ENCODE measurements around the gene ZCWPW1. TPM values are rescaled to one million over a fixed set of nuclear protein-coding genes. Genes with fewer than 3 reads are reported as not detected.

The ZCWPW1 gene
- total RNA-seq, 4 donors from 2014 or later = 1.8 to 19.8 (median 3.6) TPM

GRCh38 chr7:100431286-100431735, 2.8 kb upstream of the ZCWPW1 start:
- no peaks in the 10 kb centered on the region for H3K27me3 ChIP-seq
- peak in 1 of 3 donors; percentile 51 for DNase-seq
- peak overlapping the region in 2 of 4 donors; percentile 68 to 91 for H3K4me3 ChIP-seq
- peaks cover 0 to 44% (median 10%) of the 10 kb centered on the region in 4 donors for H3K4me1 ChIP-seq
- H3K27ac ChIP-seq = peak overlapping the region in 3 of 4 donors; percentile 96 to 100 (median 99)
- H3K9me3 ChIP-seq = no peaks in the 10 kb centered on the region
- TF ChIP-seq CTCF (IDR thresholded peaks at IDR 0.05) (no peak), POLR2A (IDR thresholded peaks at IDR 0.05) (no peak)
- peaks cover 0 to 25% (median 0%) of the 10 kb centered on the region in 3 donors for H3K36me3 ChIP-seq

GRCh38 chr7:100430493-100431285, 2.2 kb upstream of the ZCWPW1 start:
- Histone ChIP-seq H3K4me1 (peaks cover 0 to 44% (median 10%) of the 10 kb centered on the region in 4 donors), H3K27ac (peak overlapping the region; percentile 96 to 100 (median 100)), H3K27me3 (no peaks in the 10 kb centered on the region), H3K9me3 (no peaks in the 10 kb centered on the region), H3K36me3 (peaks cover 0 to 25% (median 0%) of the 10 kb centered on the region in 3 donors), H3K4me3 (peak overlapping the region; percentile 59 to 91 (median 76))
- DNase-seq = peak in 1 of 3 donors; percentile 71
- TF ChIP-seq POLR2A (IDR thresholded peaks at IDR 0.05) = no peak

GRCh38 chr7:100429637-100430492, 1.4 kb upstream of the ZCWPW1 start, which contains the start of gene MEPCE:
TSS of gene MEPCE (plus strand) at chr7:100429831. CDS start at chr7:100430019, 188 bp downstream.
- peak within 1 kb of the TSS; percentile 59 to 91 (median 76) for H3K4me3 ChIP-seq
- no peaks in the 10 kb centered on the region for H3K9me3 ChIP-seq
- TF ChIP-seq POLR2A (IDR thresholded peaks at IDR 0.05) (peak in 1 of 2 donors; percentile 62), CTCF (IDR thresholded peaks at IDR 0.05) (no peak)
- no peaks in the 10 kb centered on the region for H3K27me3 ChIP-seq
- H3K36me3 ChIP-seq = peaks cover 0 to 25% (median 0%) of the 10 kb centered on the region in 3 donors
- DNase-seq = peak; percentile 94 to 98 (median 97)
- H3K27ac ChIP-seq = peak within 1 kb of the TSS; percentile 96 to 100 (median 100)
- peaks cover 0 to 38% (median 6%) of the 10 kb centered on the region in 4 donors for H3K4me1 ChIP-seq

GRCh38 chr7:100428967-100429636, 599 bp upstream of the ZCWPW1 start:
- no peaks in the 10 kb centered on the region for H3K9me3 ChIP-seq
- H3K27me3 ChIP-seq = no peaks in the 10 kb centered on the region
- TF ChIP-seq CTCF (IDR thresholded peaks at IDR 0.05) (peak; percentile 6 to 63 (median 54)), POLR2A (IDR thresholded peaks at IDR 0.05) (peak; percentile 77 to 81)
- peaks cover 0 to 18% (median 0%) of the 10 kb centered on the region in 3 donors for H3K36me3 ChIP-seq
- peak overlapping the region; percentile 96 to 100 (median 100) for H3K27ac ChIP-seq
- H3K4me3 ChIP-seq = peak overlapping the region; percentile 59 to 91 (median 76)
- peaks cover 0 to 33% (median 4%) of the 10 kb centered on the region in 4 donors for H3K4me1 ChIP-seq
- peak; percentile 100 for DNase-seq

- Histone ChIP-seq H3K9me3 (no peaks in the 10 kb centered on the region), H3K27me3 (no peaks in the 10 kb centered on the region), H3K4me1 (peaks cover 0 to 26% (median 4%) of the 10 kb centered on the region in 4 donors), H3K36me3 (peaks cover 0 to 4% (median 0%) of the 10 kb centered on the region in 3 donors), H3K27ac (peak overlapping the region; percentile 96 to 100 (median 100)), H3K4me3 (peak overlapping the region; percentile 59 to 91 (median 76))
- DNase-seq = no peak
- TF ChIP-seq POLR2A (IDR thresholded peaks at IDR 0.05) (no peak), CTCF (IDR thresholded peaks at IDR 0.05) (no peak)
Observed at GRCh38 chr7:100427762-100428198, 723 bp downstream of the ZCWPW1 start.

All from Peyer's patch (tissue), 4 donors.